HG03045 (cell line): ENCODE results near the gene DTNB.

Experiments
- ATAC-seq: cut with Tn5 transposase; IDR thresholded peaks from one replicate; pipeline ENCODE4 v1.9.1; 2021; ENCODE audit warnings: mild to moderate bottlenecking, moderate library complexity; ENCODE audit not compliant: unreplicated experiment

DTNB gene

DNA sequence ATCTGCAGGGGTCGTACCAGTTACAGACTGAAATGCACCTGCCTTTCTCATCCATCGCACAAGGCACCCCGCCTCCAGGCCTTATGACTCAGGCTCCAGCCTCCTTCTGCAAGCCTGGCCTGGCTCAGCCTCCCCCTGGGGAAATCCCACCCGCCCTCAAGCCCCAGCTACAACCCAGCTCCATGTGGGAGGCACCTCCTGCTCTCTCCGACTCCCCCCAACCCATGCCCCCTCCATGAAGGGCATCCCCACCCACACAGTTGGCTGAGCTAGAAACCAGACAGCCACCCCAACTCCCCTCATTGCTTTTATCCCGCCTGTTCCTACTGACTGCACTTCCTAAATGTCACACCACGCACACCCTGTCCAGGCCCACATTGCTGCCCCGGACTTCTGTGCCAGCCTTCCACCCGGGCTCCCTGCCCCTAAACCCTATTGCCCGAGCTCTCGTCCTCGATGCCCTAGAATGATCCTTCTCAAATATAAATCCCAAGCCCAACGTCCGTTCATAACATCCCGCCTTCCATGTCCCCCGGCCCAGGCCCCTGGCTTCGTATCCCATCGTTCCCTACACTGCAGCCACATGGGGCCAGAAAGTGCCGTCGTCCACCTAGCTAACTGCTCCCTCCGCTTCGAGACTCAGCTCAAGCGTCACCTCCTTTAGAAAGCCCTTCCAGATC is 341.6 kb downstream of the DTNB start:
- no peak for ATAC-seq

- ATAC-seq: no peak
These were observed 342.4 kb downstream of the DTNB start for GRCh38 chr2:25330937-25331336.

GRCh38 chr2:25330273-25330672 is 343.1 kb downstream of the DTNB start:
- ATAC-seq: no peak

DNA sequence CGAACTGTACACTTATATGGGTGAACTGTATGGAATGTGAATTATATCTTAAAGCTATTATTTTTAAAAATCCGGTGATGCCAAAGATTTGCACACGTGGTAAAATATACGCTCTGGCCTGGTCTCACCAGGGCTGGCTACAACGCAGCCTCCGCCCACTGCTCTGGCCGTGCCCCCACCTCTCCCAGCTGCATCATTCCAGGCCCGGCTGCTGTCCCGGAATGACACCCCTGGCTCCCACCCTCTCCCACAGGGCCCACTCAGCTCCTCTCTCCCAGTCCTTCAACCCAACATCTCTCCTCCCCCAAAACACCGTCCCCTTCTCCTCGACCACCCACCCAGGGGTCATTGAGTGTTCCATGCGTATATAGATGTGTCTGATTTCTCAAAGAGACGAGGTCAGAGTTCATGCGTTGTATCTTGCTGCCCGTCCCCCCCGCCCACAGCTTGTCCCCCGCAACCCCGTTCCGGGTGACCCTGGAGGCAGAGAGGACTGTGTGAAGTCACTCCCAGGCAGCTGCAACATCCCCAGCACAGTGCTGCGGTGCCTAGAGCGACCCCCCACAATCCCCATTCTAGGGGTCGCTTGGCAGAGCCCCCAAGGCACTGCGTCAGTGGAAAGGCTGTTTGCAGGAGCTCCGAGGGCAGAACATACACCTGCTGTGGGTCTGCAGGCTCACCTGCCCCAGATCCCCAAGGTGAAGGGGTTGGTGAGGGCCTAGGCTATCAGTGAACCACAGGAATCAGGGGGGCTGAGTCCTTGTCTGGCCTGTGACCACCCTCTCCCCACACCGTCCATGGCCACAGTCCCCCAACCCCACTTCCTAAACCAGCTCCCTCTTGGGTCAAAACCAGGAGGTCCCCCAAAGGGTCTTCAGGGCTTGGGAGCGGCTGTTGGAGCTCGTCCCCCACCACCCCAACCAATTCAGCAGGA is 345.0 kb downstream of the DTNB start:
- ATAC-seq: no peak
